ENCODE data around the gene SLC1A7. TPM values are rescaled to one million over a fixed set of nuclear protein-coding genes. Genes with fewer than 3 reads are reported as not detected.

The SLC1A7 gene
- polyA plus RNA-seq, 2 of the 4 experiments (the other 2 are of a cell fraction): 0.04 to 0.12 TPM

DNA sequence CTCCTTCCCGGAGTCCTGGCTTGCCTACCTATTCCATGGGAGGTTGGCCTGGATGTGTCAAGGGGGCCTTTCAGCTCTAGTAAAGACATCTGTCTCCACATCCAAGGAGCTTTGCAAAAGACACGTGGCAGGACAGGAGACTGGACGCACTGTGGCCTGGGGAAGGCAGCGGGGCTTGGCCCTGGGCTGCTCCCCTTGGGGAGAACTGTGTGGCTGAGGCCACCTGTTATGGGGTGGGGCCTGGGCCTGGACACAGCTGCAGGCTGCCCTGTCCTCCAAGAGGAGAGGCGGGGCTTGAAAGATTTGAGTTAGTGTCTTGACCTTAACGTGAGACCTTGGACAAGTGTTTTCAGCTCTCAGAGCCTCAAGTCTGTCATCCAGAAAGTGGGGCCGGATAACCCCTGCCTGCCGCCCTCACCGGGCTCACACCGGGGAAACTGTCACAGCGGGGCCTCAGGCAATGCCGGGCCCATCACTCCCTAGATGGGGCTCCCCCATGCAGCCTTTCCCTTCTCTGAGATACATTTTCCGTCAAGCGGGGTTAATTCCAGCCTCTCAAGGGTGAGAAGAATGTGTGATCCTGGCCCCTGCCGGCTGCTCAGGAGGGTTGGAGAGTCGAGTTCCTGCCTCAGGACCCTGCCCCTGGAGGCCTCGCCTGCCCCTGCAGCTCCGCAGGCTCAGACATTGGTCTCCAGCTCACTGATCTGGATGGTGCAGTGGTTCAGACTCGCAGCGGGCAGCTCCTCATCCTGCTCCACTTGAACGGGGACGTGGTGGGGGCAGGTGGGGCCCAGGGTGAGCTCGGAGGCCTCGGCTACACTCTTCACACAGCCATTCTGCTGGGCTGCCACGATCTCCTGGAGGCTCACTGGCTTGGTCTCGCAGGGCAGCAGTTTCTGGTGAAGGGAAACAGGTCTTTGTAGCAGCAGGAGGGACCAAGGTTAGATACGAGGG is 54.8 kb downstream of the SLC1A7 start:
- peak overlapping the region in 1 of 2 experiments; percentile 39; a peak in 1 of 6 replicates for H3K27ac ChIP-seq
- ATAC-seq (no peak), FAIRE-seq (no peak), DNase-seq (ENCODE audit: low read depth in 1 of 2, low spot score in 1 of 2) (no peak)
- H3K4me2 ChIP-seq: no peak overlapping the region
- H3K4me1 ChIP-seq: peaks cover 24% of the 10 kb centered on the region
- POLR2A ChIA-PET: no interaction called here
- TF ChIP-seq ZC3H11A (IDR thresholded peaks at IDR 0.05) (no peak), CHD2 (IDR thresholded peaks at IDR 0.05; ENCODE audit: low read length, partially characterized antibody) (no peak), HDAC2 (IDR thresholded peaks at IDR 0.05) (no peak), HEYL (CRISPR knock-in tag; IDR thresholded peaks at IDR 0.05) (no peak), GATA3 (IDR thresholded peaks at IDR 0.05; ENCODE audit: borderline replicate concordance) (no peak), BCL3 (IDR thresholded peaks at IDR 0.05) (no peak), KDM5A (IDR thresholded peaks at IDR 0.05) (no peak), KDM1A (IDR thresholded peaks at IDR 0.05; ENCODE audit: low read depth) (no peak)
- TF ChIP-seq, protein P1, sequence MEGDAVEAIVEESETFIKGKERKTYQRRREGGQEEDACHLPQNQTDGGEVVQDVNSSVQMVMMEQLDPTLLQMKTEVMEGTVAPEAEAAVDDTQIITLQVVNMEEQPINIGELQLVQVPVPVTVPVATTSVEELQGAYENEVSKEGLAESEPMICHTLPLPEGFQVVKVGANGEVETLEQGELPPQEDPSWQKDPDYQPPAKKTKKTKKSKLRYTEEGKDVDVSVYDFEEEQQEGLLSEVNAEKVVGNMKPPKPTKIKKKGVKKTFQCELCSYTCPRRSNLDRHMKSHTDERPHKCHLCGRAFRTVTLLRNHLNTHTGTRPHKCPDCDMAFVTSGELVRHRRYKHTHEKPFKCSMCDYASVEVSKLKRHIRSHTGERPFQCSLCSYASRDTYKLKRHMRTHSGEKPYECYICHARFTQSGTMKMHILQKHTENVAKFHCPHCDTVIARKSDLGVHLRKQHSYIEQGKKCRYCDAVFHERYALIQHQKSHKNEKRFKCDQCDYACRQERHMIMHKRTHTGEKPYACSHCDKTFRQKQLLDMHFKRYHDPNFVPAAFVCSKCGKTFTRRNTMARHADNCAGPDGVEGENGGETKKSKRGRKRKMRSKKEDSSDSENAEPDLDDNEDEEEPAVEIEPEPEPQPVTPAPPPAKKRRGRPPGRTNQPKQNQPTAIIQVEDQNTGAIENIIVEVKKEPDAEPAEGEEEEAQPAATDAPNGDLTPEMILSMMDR (IDR thresholded peaks at IDR 0.05): no peak
- TF ChIP-seq, protein P2, sequence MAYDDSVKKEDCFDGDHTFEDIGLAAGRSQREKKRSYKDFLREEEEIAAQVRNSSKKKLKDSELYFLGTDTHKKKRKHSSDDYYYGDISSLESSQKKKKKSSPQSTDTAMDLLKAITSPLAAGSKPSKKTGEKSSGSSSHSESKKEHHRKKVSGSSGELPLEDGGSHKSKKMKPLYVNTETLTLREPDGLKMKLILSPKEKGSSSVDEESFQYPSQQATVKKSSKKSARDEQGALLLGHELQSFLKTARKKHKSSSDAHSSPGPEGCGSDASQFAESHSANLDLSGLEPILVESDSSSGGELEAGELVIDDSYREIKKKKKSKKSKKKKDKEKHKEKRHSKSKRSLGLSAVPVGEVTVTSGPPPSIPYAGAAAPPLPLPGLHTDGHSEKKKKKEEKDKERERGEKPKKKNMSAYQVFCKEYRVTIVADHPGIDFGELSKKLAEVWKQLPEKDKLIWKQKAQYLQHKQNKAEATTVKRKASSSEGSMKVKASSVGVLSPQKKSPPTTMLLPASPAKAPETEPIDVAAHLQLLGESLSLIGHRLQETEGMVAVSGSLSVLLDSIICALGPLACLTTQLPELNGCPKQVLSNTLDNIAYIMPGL (CRISPR knock-in tag; IDR thresholded peaks at IDR 0.05; ENCODE audit: borderline replicate concordance): no peak
- H3K9me3 ChIP-seq: no peaks in the 10 kb centered on the region
- H3K4me3 ChIP-seq: no peak overlapping the region
- 92% methylated on average over 18 of the region's 27 CpGs for WGBS (ENCODE audit: missing lambda C conversion rate)
- CTCF ChIA-PET: interaction anchor here (1.1 kb wide), 1 partner anchor 8 kb away, joined by 5 read pairs; no protein-coding TSS in a partner anchor

DNA sequence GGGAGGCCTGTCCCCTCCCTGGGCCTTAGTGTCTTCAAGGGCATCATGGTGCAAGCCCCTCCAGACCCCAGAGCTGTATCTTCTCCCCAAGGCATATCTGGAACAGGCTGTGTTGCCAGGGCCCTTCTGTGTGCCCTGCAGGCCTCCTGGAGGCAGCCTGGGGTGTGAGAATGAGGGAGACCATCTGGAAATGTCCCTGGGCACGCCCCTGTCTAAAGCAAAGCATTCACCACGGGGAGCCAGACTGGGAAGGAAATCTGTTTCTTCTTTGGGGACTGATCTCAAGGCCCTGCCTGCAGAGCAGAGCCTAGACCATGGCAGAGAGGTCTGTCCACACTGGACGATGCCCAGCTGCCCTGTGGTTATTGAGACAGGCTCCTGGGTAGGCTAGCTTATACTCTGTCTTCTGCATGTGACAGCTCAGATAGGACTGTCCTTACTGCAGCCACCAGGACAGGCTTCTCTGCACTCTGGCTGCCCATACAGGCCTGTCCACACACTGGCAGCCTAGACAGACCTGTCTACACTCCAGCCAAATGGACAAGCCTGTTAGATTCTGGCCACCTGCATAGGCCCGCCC is 55.9 kb downstream of the SLC1A7 start:
- no peak for FAIRE-seq
- Histone ChIP-seq H3K4me1 (peaks cover 24% of the 10 kb centered on the region), H3K27ac (no peak overlapping the region), H3K4me2 (no peak overlapping the region), H3K9me3 (no peaks in the 10 kb centered on the region), H3K4me3 (no peak overlapping the region)
- no peak for ATAC-seq
- ChIA-PET CTCF (interaction anchor here (1.3 to 1.5 kb wide), 2 partner anchors 95 to 100 kb away, joined by 4 to 6 read pairs; no protein-coding TSS in a partner anchor), POLR2A (no interaction called here)
- no peak for DNase-seq (ENCODE audit: low read depth in 1 of 2, low spot score in 1 of 2)
- TF ChIP-seq BHLHE40 (IDR thresholded peaks at IDR 0.05; ENCODE audit: low read depth, low read length) (no peak), ATOH8 (CRISPR knock-in tag; IDR thresholded peaks at IDR 0.05; ENCODE audit: low read depth) (no peak), CHD4 (IDR thresholded peaks at IDR 0.05; ENCODE audit: borderline replicate concordance) (no peak)
- 76% methylated on average over 3 of the region's 4 CpGs for WGBS (ENCODE audit: missing lambda C conversion rate)

GRCh38 chr1:53085405-53085804 is 57.0 kb downstream of the SLC1A7 start:
- POLR2A ChIA-PET: no interaction called here
- CTCF ChIA-PET: interaction anchor here (0.6 to 1.5 kb wide), 3 partner anchors 26 to 101 kb away, joined by 3 to 6 read pairs (median 4); no protein-coding TSS in a partner anchor
- no peaks in the 10 kb centered on the region for H3K9me3 ChIP-seq
- peaks cover 24% of the 10 kb centered on the region for H3K4me1 ChIP-seq
- no peak for DNase-seq (ENCODE audit: low read depth in 1 of 2, low spot score in 1 of 2)
- H3K27ac ChIP-seq: peak overlapping the region in 1 of 2 experiments; percentile 45; a peak in 1 of 6 replicates
- no peak for ATAC-seq
- no peak overlapping the region for H3K4me2 ChIP-seq
- no peak for FAIRE-seq
- 93% methylated on average over 8 of the region's 8 CpGs for WGBS (ENCODE audit: missing lambda C conversion rate)
- H3K4me3 ChIP-seq: no peak overlapping the region
- TF ChIP-seq RCOR1 (IDR thresholded peaks at IDR 0.05; ENCODE audit: low read depth, low read length) (no peak), ESRRA (IDR thresholded peaks at IDR 0.05; ENCODE audit: borderline replicate concordance, low read length) (no peak), TP53 (CRISPR knock-in tag; IDR thresholded peaks at IDR 0.05) (no peak), FOXS1 (CRISPR knock-in tag; IDR thresholded peaks at IDR 0.05) (no peak), EP300 (IDR thresholded peaks at IDR 0.05) (no peak), MAZ (IDR thresholded peaks at IDR 0.05; ENCODE audit: borderline replicate concordance, low read depth, low read length) (no peak), RAD21 (conservative IDR thresholded peaks at IDR 0.05 in 1 of 2, IDR thresholded peaks at IDR 0.05 in 1 of 2) (no peak), NR3C1 (IDR thresholded peaks at IDR 0.05) (no peak)
- TF ChIP-seq, protein P3, sequence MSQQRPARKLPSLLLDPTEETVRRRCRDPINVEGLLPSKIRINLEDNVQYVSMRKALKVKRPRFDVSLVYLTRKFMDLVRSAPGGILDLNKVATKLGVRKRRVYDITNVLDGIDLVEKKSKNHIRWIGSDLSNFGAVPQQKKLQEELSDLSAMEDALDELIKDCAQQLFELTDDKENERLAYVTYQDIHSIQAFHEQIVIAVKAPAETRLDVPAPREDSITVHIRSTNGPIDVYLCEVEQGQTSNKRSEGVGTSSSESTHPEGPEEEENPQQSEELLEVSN (IDR thresholded peaks at IDR 0.05; ENCODE audit: borderline replicate concordance, low read depth): no peak
- TF ChIP-seq, protein P4, sequence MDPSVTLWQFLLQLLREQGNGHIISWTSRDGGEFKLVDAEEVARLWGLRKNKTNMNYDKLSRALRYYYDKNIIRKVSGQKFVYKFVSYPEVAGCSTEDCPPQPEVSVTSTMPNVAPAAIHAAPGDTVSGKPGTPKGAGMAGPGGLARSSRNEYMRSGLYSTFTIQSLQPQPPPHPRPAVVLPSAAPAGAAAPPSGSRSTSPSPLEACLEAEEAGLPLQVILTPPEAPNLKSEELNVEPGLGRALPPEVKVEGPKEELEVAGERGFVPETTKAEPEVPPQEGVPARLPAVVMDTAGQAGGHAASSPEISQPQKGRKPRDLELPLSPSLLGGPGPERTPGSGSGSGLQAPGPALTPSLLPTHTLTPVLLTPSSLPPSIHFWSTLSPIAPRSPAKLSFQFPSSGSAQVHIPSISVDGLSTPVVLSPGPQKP (IDR thresholded peaks at IDR 0.05; ENCODE audit: low read depth, low read length): no peak

Measured in A549 (cell line).